Islet of Langerhans (tissue), 1 donor: ENCODE results near the gene FSD1L.
"Not testable (repeated sequence)": the region's sequence is repeated elsewhere in the genome, so short reads cannot be mapped to it uniquely, and the experiment has no call there.

Experiments used
- FAIRE-seq: peaks from one replicate; lab custom pipeline; 2011; peaks lifted over from hg19 to GRCh38; lab: Jason Lieb, UNC

The FSD1L gene

GRCh38 chr9:105485131-105485530 lies 37.3 kb downstream of the FSD1L start:
- no peak for FAIRE-seq

GRCh38 chr9:105496826-105497225 lies 49.0 kb downstream of the FSD1L start:
- no peak for FAIRE-seq

- FAIRE-seq = no peak
Observed at GRCh38 chr9:105497704-105498103, 49.9 kb downstream of the FSD1L start.

- no peak for FAIRE-seq
Observed at GRCh38 chr9:105500108-105500766, 52.4 kb downstream of the FSD1L start.

- no peak for FAIRE-seq
Observed at GRCh38 chr9:105501414-105501813, 53.6 kb downstream of the FSD1L start.

GRCh38 chr9:105502276-105502675 lies 54.4 kb downstream of the FSD1L start:
- no peak for FAIRE-seq

- no peak for FAIRE-seq
Observed at GRCh38 chr9:105503881-105504280, 56.0 kb downstream of the FSD1L start.

- FAIRE-seq = peak; percentile 79
Observed at GRCh38 chr9:105507096-105507790, 59.4 kb downstream of the FSD1L start.

GRCh38 chr9:105508530-105508929 lies 60.7 kb downstream of the FSD1L start:
- FAIRE-seq = no peak

GRCh38 chr9:105510024-105510423 lies 62.2 kb downstream of the FSD1L start:
- FAIRE-seq = no peak

- FAIRE-seq = no peak
Observed at GRCh38 chr9:105511446-105511845, 63.6 kb downstream of the FSD1L start.

GRCh38 chr9:105515811-105516413 lies 68.1 kb downstream of the FSD1L start:
- FAIRE-seq = no peak

- FAIRE-seq = not testable (repeated sequence)
Observed at GRCh38 chr9:105519710-105520369, 72.0 kb downstream of the FSD1L start.

- not testable (repeated sequence) for FAIRE-seq
Observed at GRCh38 chr9:105520992-105521391, 73.2 kb downstream of the FSD1L start.

GRCh38 chr9:105522618-105523385 lies 75.0 kb downstream of the FSD1L start:
- FAIRE-seq = not testable (repeated sequence)

- FAIRE-seq = no peak
Observed at GRCh38 chr9:105531530-105531929, 83.7 kb downstream of the FSD1L start.

GRCh38 chr9:105535920-105536668 lies 88.3 kb downstream of the FSD1L start:
- FAIRE-seq = no peak

- no peak for FAIRE-seq
Observed at GRCh38 chr9:105539452-105539851, 91.6 kb downstream of the FSD1L start.

- FAIRE-seq = no peak
Observed at GRCh38 chr9:105541838-105542237, 94.0 kb downstream of the FSD1L start.

GRCh38 chr9:105554042-105554441 lies 106.2 kb downstream of the FSD1L start:
- no peak for FAIRE-seq

GRCh38 chr9:105557804-105558610 lies 110.2 kb downstream of the FSD1L start, which contains the start of gene FKTN:
Gene FKTN (plus strand): TSS chr9:105558131. CDS start chr9:105575033, 16,902 bp downstream.
- no peak for FAIRE-seq
